ENCODE results near the gene TMEM151B.

Gene TMEM151B

GRCh38 chr6:44253307-44254101 is 16.7 kb upstream of the TMEM151B start:
- peak; percentile 35 for DNase-seq

GRCh38 chr6:44254191-44255104 is 15.8 kb upstream of the TMEM151B start:
- no peak for DNase-seq

DNA sequence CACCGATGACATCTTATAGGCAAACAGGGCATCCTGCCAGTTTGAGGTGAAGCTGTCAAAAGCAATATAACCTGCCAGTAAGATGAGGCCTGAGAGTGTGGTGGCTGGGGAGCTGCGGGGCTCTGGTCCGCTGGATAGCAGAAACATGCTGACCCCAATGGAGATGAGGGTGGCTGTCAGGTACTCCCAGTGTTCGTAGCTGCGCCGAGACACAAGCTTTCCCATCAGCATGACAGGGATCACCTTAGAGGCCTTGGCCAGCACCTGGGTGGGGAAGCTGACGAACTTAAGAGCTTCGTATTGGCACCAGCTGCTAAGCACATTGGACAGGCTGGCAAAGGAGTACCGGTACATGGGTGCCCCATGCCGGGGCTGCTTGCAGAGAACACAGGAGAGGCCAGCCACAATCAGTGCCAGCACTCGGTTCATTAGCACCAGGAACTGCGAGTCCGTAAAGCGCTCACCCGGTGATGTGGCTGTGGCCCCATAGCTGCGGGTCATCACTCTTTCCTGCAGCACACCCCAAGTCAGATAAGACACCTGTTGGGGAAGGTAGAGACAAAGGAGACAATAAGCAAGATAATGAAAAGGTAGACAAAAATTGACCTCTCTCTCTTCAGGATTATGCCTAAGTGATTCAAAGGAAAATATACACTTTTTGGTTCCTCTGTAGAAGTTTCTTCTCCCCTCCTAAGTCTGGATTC is 15.0 kb upstream of the TMEM151B start:
- no peak for DNase-seq

GRCh38 chr6:44255871-44256774 is 14.1 kb upstream of the TMEM151B start:
- DNase-seq: no peak

DNA sequence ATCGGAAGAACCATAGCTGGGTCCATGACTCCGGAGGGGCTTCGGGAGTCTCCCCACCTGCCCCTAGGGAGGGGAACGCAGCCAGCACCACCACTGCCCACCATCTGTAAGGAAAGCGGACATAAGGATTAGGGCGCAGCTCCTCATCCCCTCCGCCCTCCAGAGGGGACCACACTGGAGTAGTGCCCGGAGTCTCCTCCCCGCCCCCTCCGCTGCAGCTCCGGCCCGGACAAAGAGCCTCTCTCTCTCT is 13.6 kb upstream of the TMEM151B start:
- DNase-seq: no peak

GRCh38 chr6:44257025-44257752 is 13.1 kb upstream of the TMEM151B start, which contains the start of gene SLC35B2:
SLC35B2 (minus strand) TSS chr6:44257528; CDS start chr6:44257410, 118 bp downstream.
- no peak for DNase-seq

GRCh38 chr6:44257753-44258324 is 12.4 kb upstream of the TMEM151B start:
- DNase-seq: no peak

GRCh38 chr6:44258325-44258863 is 11.9 kb upstream of the TMEM151B start:
- no peak for DNase-seq

- DNase-seq: no peak
These were observed 11.3 kb upstream of the TMEM151B start for GRCh38 chr6:44258921-44259320.

DNA sequence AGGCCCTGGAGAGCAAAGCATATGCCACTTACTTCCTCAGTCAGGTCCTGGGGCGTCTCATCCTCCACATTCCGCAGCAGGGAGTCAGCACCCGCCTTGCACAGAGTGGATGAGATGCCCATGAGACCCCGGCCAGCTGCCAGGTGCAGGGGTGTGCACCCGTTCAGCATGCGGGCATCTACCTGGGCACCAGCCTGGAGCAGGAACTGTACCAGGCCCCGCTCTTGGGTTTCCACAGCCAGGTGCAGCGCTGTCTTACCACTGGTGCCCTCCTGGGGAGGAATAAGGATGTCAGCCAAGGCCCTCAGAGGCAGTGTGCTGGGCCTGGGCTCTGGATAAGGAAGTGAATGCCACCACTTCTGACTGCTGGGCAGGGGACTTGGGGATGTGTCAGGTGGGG is 10.2 kb upstream of the TMEM151B start:
- no peak for DNase-seq

- DNase-seq: no peak
These were observed 9.6 kb upstream of the TMEM151B start for GRCh38 chr6:44260451-44261297.

- DNase-seq: no peak
These were observed 8.7 kb upstream of the TMEM151B start for GRCh38 chr6:44261581-44261980.

DNA sequence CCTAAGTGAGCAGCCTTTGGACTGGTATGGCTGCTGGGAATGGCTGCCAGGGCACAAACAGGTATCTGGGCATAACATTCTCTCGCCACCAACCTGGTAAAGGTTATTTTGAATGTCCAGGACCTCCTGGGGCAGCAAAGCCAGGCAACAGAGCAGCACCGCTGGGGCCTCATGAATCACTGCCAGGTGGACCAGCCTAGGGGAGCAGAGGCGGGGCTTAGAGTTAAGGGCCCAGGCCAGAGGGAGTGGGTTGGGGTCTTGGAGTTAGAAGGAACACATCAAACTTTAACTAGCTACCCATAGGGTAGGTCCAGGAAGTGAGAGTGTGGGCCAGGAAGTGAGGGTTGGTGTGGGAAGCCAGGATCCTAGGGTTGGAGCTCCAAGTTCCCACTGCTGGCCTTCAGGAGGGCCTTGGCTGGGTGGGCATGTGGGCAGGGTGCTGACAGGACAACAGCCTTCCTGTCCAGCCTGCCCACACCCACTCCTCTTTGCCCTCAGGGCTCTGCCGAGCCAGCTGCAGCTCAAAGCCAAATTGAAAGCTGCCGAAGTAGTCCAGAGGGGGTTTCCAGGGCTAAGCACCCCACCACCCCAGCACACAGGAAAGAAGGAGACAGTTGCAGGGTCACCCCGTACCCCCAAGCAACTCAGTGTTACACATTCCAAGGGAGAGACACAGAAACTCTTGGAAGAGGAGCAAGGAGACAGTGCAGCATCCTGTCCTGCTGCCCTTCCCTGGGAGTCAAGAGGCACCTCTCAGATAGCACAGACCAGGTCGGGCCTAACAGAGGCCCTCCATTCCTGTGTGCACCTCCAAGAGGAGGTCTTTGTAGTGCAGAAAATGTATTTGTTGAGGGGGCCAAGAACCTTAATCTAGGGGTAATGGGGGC is 7.5 kb upstream of the TMEM151B start:
- no peak for DNase-seq

GRCh38 chr6:44263354-44264100 is 6.7 kb upstream of the TMEM151B start:
- no peak for DNase-seq

- no peak for DNase-seq
These were observed 5.9 kb upstream of the TMEM151B start for GRCh38 chr6:44264154-44265006.

GRCh38 chr6:44265007-44265721 is 5.1 kb upstream of the TMEM151B start, which contains the start of gene NFKBIE:
NFKBIE (minus strand) TSS chr6:44265551; CDS start chr6:44265346, 205 bp downstream.
- peak; percentile 20 for DNase-seq
